VCaP (cell line): Measurements from ENCODE around the gene TH.

Source experiments
- H3K27ac ChIP-seq: fragments of 450-650 bp; 2 replicates; pipeline ENCODE4 v1.5.1; 2017
- CTCF ChIP-seq: fragments of 450-650 bp; conservative IDR thresholded peaks from 2 replicates; pipeline ENCODE4 v1.5.1; 2017; ENCODE audit warnings: mild to moderate bottlenecking, moderate library complexity

Gene TH

DNA sequence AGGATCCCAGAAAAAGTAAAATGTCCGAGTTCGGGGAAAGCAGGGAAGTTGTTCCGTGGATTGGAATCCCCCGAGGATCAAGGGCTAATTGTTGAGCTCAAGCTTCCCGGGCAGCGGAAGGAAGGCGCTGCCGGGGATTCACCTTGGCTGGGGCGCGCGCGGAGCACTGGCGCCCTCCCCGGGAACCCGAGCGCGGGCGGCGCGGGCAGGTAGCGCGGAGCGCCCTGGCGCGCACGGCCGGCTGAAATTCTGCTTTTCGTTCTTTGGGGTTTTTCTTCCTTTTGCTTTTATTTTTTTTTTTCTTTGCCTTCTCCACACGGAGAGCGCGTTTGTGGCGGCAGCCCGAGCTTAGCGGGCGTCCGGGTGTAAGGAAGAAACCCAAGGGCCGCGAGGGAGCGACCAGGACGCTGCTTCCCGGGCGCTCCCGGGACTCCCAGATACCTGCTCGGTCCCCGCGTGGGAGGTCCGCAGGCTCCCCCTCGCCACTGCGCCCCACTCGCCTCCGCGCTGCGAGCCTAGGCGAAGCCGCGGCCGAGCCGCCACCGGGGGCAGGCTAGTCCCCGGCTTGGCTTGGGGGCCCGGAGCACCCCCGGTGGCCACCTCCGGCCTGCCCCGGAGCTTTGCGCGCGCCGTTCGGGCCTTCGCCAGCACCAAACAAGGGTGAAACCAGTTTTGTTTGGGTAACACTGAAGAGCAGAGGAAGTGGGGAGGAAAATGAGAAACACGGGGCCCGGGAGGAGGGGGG is 27.6 kb downstream of the TH start:
- peak; percentile 50 for TF ChIP-seq CTCF
- no peak overlapping the region for H3K27ac ChIP-seq

GRCh38 chr11:2143477-2143798 is 28.2 kb downstream of the TH start:
- no peak overlapping the region for H3K27ac ChIP-seq

DNA sequence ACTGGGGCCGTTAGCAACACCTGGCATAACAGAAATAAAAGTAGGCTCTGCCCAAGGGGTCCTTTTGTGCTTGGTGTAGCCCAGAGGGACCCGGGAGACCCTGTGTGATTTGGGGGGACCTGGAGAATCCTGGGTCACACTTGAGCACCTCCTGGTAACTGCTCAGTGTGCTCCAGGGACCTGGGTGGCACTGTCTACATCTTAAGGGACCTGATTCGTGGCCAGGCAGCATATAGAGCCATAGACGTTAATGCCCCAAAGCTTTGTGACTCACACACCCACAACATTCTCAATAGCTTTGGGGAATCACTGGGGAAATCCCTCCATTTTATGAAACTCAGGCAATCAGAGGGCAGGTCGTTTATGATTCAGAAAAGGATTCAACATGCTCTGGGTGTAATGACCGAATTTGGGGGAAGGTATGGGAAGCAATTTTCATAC is 28.8 kb downstream of the TH start:
- no peak overlapping the region for H3K27ac ChIP-seq
- TF ChIP-seq CTCF, result no peak

More at GRCh38 chr11:2143477-2143798, 28.2 kb downstream of the TH start:
- TF ChIP-seq CTCF, result no peak

DNA sequence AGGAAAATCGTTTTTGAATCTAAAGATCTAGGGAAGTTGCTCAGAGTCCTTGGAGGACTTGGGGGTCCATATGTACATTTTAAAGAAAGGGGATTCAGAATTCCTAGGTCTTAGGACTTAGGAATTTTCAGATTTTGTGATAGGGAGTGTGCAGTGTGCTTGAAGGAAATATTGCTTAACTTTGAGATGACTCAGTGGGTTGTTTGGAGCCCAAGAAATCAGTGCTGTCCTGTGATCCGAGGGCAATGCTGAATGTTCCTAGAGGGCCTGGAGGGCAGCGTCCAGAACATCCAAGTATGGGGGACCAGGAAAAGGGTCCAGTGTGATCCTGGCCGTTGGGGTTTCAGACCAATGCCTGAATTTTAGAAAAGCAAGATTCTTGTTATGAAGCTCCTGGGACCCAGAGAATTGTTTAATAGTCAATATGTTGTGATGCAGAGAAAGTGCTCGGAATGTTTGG is 29.3 kb downstream of the TH start:
- no peak for TF ChIP-seq CTCF
- no peak overlapping the region for H3K27ac ChIP-seq

DNA sequence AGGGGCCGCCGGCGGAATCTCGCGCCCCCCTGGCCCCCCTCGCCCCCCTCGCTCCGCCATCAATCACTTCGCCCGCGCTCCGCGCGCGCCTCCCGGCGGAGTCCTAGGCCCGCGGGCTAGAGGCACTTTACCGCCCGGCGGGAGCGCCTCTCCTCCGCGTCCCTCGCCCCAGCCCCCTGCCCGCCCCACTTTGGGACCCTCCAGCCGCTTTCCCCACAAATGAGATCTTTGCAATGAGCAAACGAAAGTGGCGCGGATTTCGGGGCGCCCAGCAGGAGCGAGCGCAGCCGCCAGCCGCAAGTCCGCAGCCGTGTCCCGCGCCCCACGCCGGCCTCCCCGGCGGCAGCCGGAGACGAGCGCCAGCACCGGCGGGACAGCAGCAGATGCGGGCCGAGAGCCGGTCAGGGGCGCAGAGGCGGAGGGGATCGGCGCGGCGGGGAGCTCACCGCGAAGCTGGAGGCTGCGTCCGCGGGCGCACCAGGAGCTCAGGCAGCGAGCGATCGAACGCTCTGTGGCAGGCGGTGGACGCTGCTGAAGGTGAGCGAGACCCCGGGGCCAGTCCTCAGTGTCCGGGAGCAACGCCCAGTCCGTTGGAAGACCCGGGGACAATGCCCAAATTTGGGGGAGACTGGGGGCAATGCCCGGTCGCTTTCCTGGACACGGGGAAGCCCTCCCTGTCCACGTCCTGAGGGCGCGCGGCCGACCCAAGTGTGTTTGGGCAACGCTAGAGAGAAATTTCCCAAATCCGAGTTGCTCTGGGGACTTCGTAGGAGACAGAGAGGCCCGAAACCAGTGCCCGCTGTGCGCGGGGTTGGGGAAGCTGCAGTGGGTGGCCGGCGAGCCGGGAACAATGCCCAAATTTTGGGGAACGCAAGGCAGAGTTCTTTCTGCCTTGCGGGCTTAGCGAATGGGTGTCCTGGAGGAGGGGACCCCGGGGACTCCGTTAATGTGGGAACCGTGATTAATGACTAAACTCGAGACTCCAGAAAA is 30.9 kb downstream of the TH start:
- no peak overlapping the region for H3K27ac ChIP-seq
- TF ChIP-seq CTCF, result no peak

- H3K27ac ChIP-seq, result no peak overlapping the region
- no peak for TF ChIP-seq CTCF
Observed at GRCh38 chr11:2139621-2140337, 31.8 kb downstream of the TH start.

GRCh38 chr11:2139123-2139521 is 32.5 kb downstream of the TH start, which contains the start of gene IGF2:
TSS of gene IGF2 (minus strand) at chr11:2139389. CDS start at chr11:2135523, 3,866 bp downstream.
- no peak within 1 kb of the TSS for H3K27ac ChIP-seq
- TF ChIP-seq CTCF, result 0 out of 2 replicates have a peak, but pooled peaks have one; percentile 8
